GM12878 (cell line): ENCODE results near the gene GSTP1. TPM values are rescaled to one million over a fixed set of nuclear protein-coding genes. Genes with fewer than 3 reads are reported as not detected.

Source experiments
- ATAC-seq: fragments of 200-7000 bp; cut with Tn5 transposase; 3 replicates; pipeline ENCODE4 v1.9.1; 2020; ENCODE audit warnings: mild to moderate bottlenecking, moderate library complexity
- BruUV-seq: library from RNA; stranded (reverse); fragments of 400-500 nt; replicated peaks from 2 replicates; lab custom pipeline; 2021; lab: Mats Ljungman, UMichigan
- CTCF ChIA-PET: fragments of 300-600 bp; sonication (Branson Sonifier 250); formaldehyde crosslinking; extraction: SDS; loops from one replicate; lab custom pipeline; 2021; ENCODE audit warnings: inconsistent platforms; lab: Yijun Ruan, JAX
- POLR2A ChIA-PET: fragments of 350-600 bp; formaldehyde crosslinking; extraction: SDS; loops from one replicate; lab custom pipeline; 2021; ENCODE audit warnings: inconsistent platforms; lab: Charles Lee
- RAD21 ChIA-PET: fragments of 300-600 bp; sonication (Branson Sonifier 250); formaldehyde crosslinking; loops from one replicate; lab custom pipeline; 2023; ENCODE audit warnings: antibody characterized with exemption; ENCODE audit not compliant: unreplicated experiment; lab: Charles Lee
- SMC1A ChIA-PET: fragments of 300-600 bp; sonication (Branson Sonifier 250); formaldehyde crosslinking; loops from one replicate; lab custom pipeline; 2023; ENCODE audit not compliant: unreplicated experiment, uncharacterized antibody; lab: Charles Lee
- DNase-seq: peaks from one replicate; pipeline ENCODE4 v3.0.0-alpha.2; 2011; ENCODE audit warnings: low read depth, low spot score
- FAIRE-seq: peaks from 3 replicates; lab custom pipeline; 2011; peaks lifted over from hg19 to GRCh38; lab: Jason Lieb, UNC
- H2AFZ ChIP-seq: 2 replicates; pipeline ENCODE4 v1.6.0; 2011; ENCODE audit warnings: low read depth, low read length, control low read depth; ENCODE audit not compliant: control insufficient read depth
- H3K27ac ChIP-seq: 2 replicates; pipeline ENCODE4 v1.5.1; 2011; ENCODE audit warnings: control low read depth; ENCODE audit not compliant: control insufficient read depth, insufficient read depth
- H3K27me3 ChIP-seq, 2 experiments: replicated peaks in 1 of 2; 2 replicates each; pipeline versions ENCODE4 v1.6.0 to v1.6.1; 2011; ENCODE audit warnings: low read length in 1 of 2; ENCODE audit not compliant: control insufficient read depth in 2 of 2, insufficient read depth in 2 of 2
- H3K36me3 ChIP-seq, 2 experiments: 2 replicates each; pipeline ENCODE4 v1.5.1; 2011; ENCODE audit warnings: low read length in 1 of 2; ENCODE audit not compliant: control insufficient read depth in 2 of 2, insufficient read depth in 2 of 2
- H3K4me1 ChIP-seq: 2 replicates; pipeline ENCODE4 v1.6.1; 2011; ENCODE audit warnings: mild to moderate bottlenecking, low read length, moderate library complexity, mixed read lengths; ENCODE audit not compliant: control insufficient read depth, insufficient read depth
- H3K4me2 ChIP-seq: 2 replicates; pipeline ENCODE4 v1.6.0; 2011; ENCODE audit warnings: control low read depth; ENCODE audit not compliant: control insufficient read depth, insufficient read depth
- H3K4me3 ChIP-seq: fragments of 200-600 bp; sonication (generic); 2 replicates; pipeline ENCODE4 v1.5.1; 2016
- H3K79me2 ChIP-seq: 2 replicates; pipeline ENCODE4 v1.6.0; 2011; ENCODE audit warnings: low read length; ENCODE audit not compliant: control insufficient read depth, insufficient read depth
- H3K9ac ChIP-seq: 2 replicates; pipeline ENCODE4 v1.8.0; 2011; ENCODE audit warnings: low read length, control low read depth, mixed read lengths; ENCODE audit not compliant: control insufficient read depth, insufficient read depth
- H3K9me3 ChIP-seq: replicated peaks from 3 replicates; pipeline ENCODE4 v1.5.1; 2011; ENCODE audit warnings: mild to moderate bottlenecking, low read length; ENCODE audit not compliant: control insufficient read depth, insufficient read depth
- H4K20me1 ChIP-seq: 2 replicates; pipeline ENCODE4 v1.6.0; 2011; ENCODE audit not compliant: control insufficient read depth, insufficient read depth
- BACH1 ChIP-seq: fragments of 450-650 bp; IDR thresholded peaks from 2 replicates; pipeline ENCODE4 v1.6.1; 2017; ENCODE audit warnings: mild to moderate bottlenecking, borderline replicate concordance
- BCL11A ChIP-seq: IDR thresholded peaks from 2 replicates; pipeline ENCODE4 v1.6.1; 2011; ENCODE audit warnings: low read depth, low read length
- CEBPZ ChIP-seq: fragments of 150-350 bp; IDR thresholded peaks from 2 replicates; pipeline ENCODE4 v1.6.1; 2016; ENCODE audit warnings: low read depth, low read length
- CHD2 ChIP-seq: IDR thresholded peaks from 2 replicates; pipeline ENCODE4 v1.6.1; 2011; ENCODE audit warnings: low read depth, low read length, improper control_type of control experiment, borderline replicate concordance
- CTCF ChIP-seq, 3 experiments: IDR thresholded peaks in 2 of 3; conservative IDR thresholded peaks in 1 of 3; 2 replicates each; pipeline ENCODE4 v1.5.1; 2011; ENCODE audit warnings: low read depth in 3 of 3, low read length in 3 of 3, mild to moderate bottlenecking in 3 of 3, control low read depth in 2 of 3, moderate library complexity in 2 of 3, inconsistent platforms in 1 of 3, mixed read lengths in 1 of 3; ENCODE audit not compliant: control insufficient read depth in 2 of 3, insufficient read depth in 1 of 3; ENCODE audit errors: extremely low read depth in 1 of 3
- DPF2 ChIP-seq: fragments of 450-650 bp; IDR thresholded peaks from 2 replicates; pipeline ENCODE4 v1.6.1; 2017; ENCODE audit warnings: mild to moderate bottlenecking
- E2F8 ChIP-seq: fragments of 450-650 bp; IDR thresholded peaks from 2 replicates; pipeline ENCODE4 v1.6.1; 2018; ENCODE audit warnings: mild to moderate bottlenecking, low read depth, moderate library complexity; ENCODE audit not compliant: partially characterized antibody
- HDGF ChIP-seq: fragments of 450-650 bp; IDR thresholded peaks from 2 replicates; pipeline ENCODE4 v1.6.1; 2016; ENCODE audit warnings: antibody characterized with exemption
- MTA2 ChIP-seq: fragments of 450-650 bp; IDR thresholded peaks from 2 replicates; pipeline ENCODE4 v1.6.1; 2016; ENCODE audit warnings: low read depth, mild to moderate bottlenecking, moderate library complexity
- NFYB ChIP-seq: IDR thresholded peaks from 2 replicates; pipeline ENCODE4 v1.6.1; 2011; ENCODE audit warnings: low read depth, mild to moderate bottlenecking, low read length, improper control_type of control experiment, moderate library complexity; ENCODE audit not compliant: insufficient read depth
- RAD51 ChIP-seq: fragments of 450-650 bp; IDR thresholded peaks from 2 replicates; pipeline ENCODE4 v1.6.1; 2016; ENCODE audit warnings: moderate library complexity, mild to moderate bottlenecking, inconsistent platforms
- REST ChIP-seq: IDR thresholded peaks from 2 replicates; pipeline ENCODE4 v1.6.1; 2012; ENCODE audit warnings: mild to moderate bottlenecking, low read depth, low read length
- WGBS: methylation state at CpG from one replicate; pipeline ENCODE4 v1.1.6; 2016; ENCODE audit warnings: low lambda C conversion rate; ENCODE audit not compliant: insufficient replicate concordance, insufficient coverage; ENCODE audit errors: missing lambda C conversion rate; 5-methylcytosine and 5-hydroxymethylcytosine counted together
- in situ Hi-C: fragments of 300-500 bp; cut with MboI; formaldehyde crosslinking; loops from 9 replicates; pipeline ENCODE4 v1.14.3; 2018; ENCODE audit warnings: mixed read lengths
- intact Hi-C: fragments of 100-400 bp; cut with micrococcal nuclease; formaldehyde crosslinking; loops from one replicate; pipeline ENCODE4 v1.14.2; 2022; ENCODE audit not compliant: unreplicated experiment
- polyA plus RNA-seq, 11 experiments: library from polyadenylated mRNA; depleted of rRNA in 4 of 11; unstranded in 6 of 11; stranded (reverse) in 5 of 11; fragments of >200 nt; fragmentation: Nextera tagmentation in 4 of 11; fragmentation: Illumina TruSeq in 1 of 11; extraction: Ambion mirVana in 4 of 11; extraction: Trizol in 1 of 11; gene quantifications; 1 replicate in 1 of 11; 2 replicates in 10 of 11; pipeline versions ENCODE4 v1.2.1 to v1.2.3, GENCODE V29; 2011 to 2016; ENCODE audit warnings: inconsistent platforms in 2 of 11, missing spikeins in 2 of 11, low read depth in 1 of 11
- total RNA-seq, 4 experiments: library from RNA; depleted of rRNA in 3 of 4; stranded (reverse); fragments of >200 nt in 3 of 4; fragmentation: Illumina TruSeq in 1 of 4; extraction: Trizol in 1 of 4; gene quantifications; 2 replicates each; pipeline versions ENCODE4 v1.2.1 to v1.2.3, GENCODE V29; 2013 to 2021

The GSTP1 gene
- total and polyA plus RNA-seq, 10 of the 15 experiments (the other 5 are each of a cell fraction or from before 2014, with no cell fraction given) = 469 to 1,788 (median 955) TPM

GRCh38 chr11:67581469-67581868, 2.1 kb upstream of the GSTP1 start:
- ChIA-PET RAD21 (interaction anchor here (0.6 to 3.6 kb wide), 8 partner anchors 19 to 196 kb away, joined by 3 to 38 read pairs (median 4); partner anchors contain the start of gene NUDT8), SMC1A (interaction anchor here (0.6 to 2.3 kb wide), 7 partner anchors 10 to 78 kb away, joined by 3 to 15 read pairs (median 6); no protein-coding TSS in a partner anchor), CTCF (interaction anchor here (1.2 to 5.8 kb wide), 12 partner anchors 18 to 236 kb away, joined by 3 to 54 read pairs (median 7); partner anchors contain the start of genes NUDT8 and PITPNM1), POLR2A (interaction anchor here (1.1 to 3.8 kb wide), 2 partner anchors 33 to 48 kb away, joined by 6 to 25 read pairs; partner anchors contain the start of gene NUDT8)
- Histone ChIP-seq H3K36me3 (peaks cover 4 to 5% of the 10 kb centered on the region in 2 experiments; a peak in 3 of 4 replicates), H3K4me3 (no peak overlapping the region), H3K4me1 (peaks cover 38% of the 10 kb centered on the region), H3K27ac (no peak overlapping the region), H4K20me1 (no peaks in the 10 kb centered on the region), H3K27me3 (peaks cover 0 to 1% of the 10 kb centered on the region in 2 experiments; a peak in 2 of 4 replicates), H3K79me2 (peaks cover 38% of the 10 kb centered on the region), H2AFZ (no peak overlapping the region), H3K9me3 (no peaks in the 10 kb centered on the region; the same call in 2 of the 3 replicates), H3K9ac (no peak overlapping the region), H3K4me2 (no peak overlapping the region)
- intact Hi-C loops (no loop called here), in situ Hi-C loops (no loop called here)
- ATAC-seq = no peak
- FAIRE-seq = no peak
- no peak for DNase-seq
- BruUV-seq = no TSS peak
- 90% methylated on average over 11 of the region's 11 CpGs for WGBS
- no peak for TF ChIP-seq NFYB
- TF ChIP-seq RAD51 = no peak
- TF ChIP-seq HDGF = no peak
- TF ChIP-seq MTA2 = no peak
- TF ChIP-seq CEBPZ = no peak
- TF ChIP-seq REST = no peak
- no peak for TF ChIP-seq E2F8
- TF ChIP-seq CTCF (IDR thresholded peaks at IDR 0.05 in 2 of 3, conservative IDR thresholded peaks at IDR 0.05 in 1 of 3; ENCODE audit: control insufficient read depth in 2 of 3, extremely low read depth in 1 of 3, insufficient read depth in 1 of 3, low read depth in 3 of 3, low read length in 3 of 3) = no peak
- TF ChIP-seq DPF2 = no peak
- no peak for TF ChIP-seq BCL11A
- TF ChIP-seq BACH1 = no peak
- no peak for TF ChIP-seq CHD2
